Measurements from ENCODE around the gene SLC16A11. TPM values are rescaled to one million over a fixed set of nuclear protein-coding genes. Genes with fewer than 3 reads are reported as not detected.
A peak's percentile ranks its signal among the peaks of the same experiment; 100 is the strongest.

SLC16A11 gene
- total RNA-seq, 1 experiment from 2014 or later, result 0.48 TPM

DNA sequence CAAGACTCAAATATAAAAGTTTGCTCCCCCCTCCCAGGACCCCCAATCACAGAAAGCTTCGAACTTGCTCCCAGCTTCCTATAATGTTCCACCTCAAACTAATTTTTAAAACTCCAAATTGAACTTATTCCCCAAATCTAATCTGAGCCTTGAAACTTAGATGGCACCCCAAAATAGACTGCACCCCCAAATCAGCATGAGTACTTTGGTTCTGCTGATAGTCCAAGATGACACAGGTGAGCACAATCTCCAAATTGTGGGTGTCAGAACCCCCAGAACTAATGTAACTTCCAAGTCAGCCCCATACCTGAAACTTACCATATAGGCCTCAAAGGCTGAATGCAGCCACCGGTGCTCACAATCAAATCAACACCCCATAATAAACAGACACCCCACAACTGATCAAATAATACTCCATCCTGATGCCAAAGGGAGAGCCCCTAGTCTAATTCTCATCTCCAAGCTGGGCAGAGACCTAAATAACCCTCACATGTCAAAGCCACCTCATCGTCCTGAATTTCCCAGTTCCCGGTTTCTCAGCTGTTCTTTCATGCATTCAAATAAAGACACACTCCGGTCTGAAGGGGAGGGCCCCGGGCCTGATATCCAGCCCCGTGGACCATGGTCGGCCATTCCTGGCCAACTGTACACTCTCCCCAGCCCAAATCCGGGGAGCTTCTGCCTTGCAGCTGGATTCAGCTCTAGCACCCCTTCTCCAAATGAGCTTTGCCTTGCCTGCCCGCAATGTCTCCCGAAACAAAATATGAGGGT is 22.8 kb downstream of the SLC16A11 start (continued):
- TF ChIP-seq, protein P1, sequence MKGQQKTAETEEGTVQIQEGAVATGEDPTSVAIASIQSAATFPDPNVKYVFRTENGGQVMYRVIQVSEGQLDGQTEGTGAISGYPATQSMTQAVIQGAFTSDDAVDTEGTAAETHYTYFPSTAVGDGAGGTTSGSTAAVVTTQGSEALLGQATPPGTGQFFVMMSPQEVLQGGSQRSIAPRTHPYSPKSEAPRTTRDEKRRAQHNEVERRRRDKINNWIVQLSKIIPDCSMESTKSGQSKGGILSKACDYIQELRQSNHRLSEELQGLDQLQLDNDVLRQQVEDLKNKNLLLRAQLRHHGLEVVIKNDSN (CRISPR knock-in tag; IDR thresholded peaks at IDR 0.05), result no peak
- TF ChIP-seq MYBL2 (CRISPR knock-in tag; IDR thresholded peaks at IDR 0.05) (no peak), RELA (CRISPR knock-in tag; IDR thresholded peaks at IDR 0.05; ENCODE audit: borderline replicate concordance) (no peak), ZNF396 (CRISPR knock-in tag; IDR thresholded peaks at IDR 0.05; ENCODE audit: borderline replicate concordance) (no peak), NR3C1 (CRISPR knock-in tag; conservative IDR thresholded peaks at IDR 0.05; ENCODE audit: low read depth) (no peak)
- TF ChIP-seq, protein P2, sequence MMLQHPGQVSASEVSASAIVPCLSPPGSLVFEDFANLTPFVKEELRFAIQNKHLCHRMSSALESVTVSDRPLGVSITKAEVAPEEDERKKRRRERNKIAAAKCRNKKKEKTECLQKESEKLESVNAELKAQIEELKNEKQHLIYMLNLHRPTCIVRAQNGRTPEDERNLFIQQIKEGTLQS (CRISPR knock-in tag; conservative IDR thresholded peaks at IDR 0.05), result no peak

DNA sequence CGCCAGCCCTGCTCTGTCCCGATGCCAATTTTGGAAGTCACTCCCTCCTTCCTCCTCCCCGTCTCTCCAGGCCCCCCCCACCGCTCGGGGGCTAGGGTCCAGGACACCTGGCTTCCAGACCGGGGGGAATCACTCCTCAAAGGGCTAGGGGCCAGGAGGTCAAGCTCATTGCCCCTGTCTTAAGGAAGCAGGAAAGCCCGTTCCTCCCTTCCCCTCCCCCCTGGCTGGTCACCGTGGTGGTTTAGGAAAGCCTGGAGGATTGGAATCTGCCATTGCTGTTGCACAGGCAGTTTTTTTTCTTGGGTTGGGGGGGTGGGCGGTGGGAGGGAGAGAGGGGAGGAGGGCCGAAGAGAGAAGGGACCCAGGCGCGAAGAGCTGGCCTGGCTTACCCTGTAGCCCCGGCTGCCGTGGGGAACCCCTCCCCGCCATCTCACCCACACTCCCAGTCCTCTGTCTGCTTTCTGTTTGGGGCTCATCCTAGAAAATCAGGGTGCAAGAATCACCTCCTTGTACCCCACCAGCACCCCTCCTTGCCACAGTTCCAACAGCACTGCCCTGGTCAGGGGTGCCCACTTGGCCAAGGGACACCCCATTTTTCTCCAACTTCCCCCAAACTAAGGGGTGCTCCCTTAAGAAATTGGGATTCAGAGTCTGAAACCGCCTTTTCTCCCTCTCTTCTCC is 23.9 kb downstream of the SLC16A11 start:
- peak overlapping the region; percentile 49 for H3K4me3 Mint-ChIP-seq
- DNase-seq (ENCODE audit: low spot score) (peak; percentile 56), ATAC-seq (no peak)
- ChIA-PET CTCF (interaction anchor here (0.6 to 2.5 kb wide), 10 partner anchors 16 to 1203 kb away, joined by 3 to 7 read pairs (median 4); partner anchors contain the start of genes SLC13A5 and SLC16A13), POLR2A (no interaction called here)
- peaks cover 53% of the 10 kb centered on the region for H3K4me1 Mint-ChIP-seq
- H3K27me3 Mint-ChIP-seq (ENCODE audit: low read depth), result peaks cover 44% of the 10 kb centered on the region
- H3K27ac Mint-ChIP-seq, result 0 out of 2 replicates have a peak overlapping the region, but pooled peaks have one; percentile 57
- TF ChIP-seq, protein P3, sequence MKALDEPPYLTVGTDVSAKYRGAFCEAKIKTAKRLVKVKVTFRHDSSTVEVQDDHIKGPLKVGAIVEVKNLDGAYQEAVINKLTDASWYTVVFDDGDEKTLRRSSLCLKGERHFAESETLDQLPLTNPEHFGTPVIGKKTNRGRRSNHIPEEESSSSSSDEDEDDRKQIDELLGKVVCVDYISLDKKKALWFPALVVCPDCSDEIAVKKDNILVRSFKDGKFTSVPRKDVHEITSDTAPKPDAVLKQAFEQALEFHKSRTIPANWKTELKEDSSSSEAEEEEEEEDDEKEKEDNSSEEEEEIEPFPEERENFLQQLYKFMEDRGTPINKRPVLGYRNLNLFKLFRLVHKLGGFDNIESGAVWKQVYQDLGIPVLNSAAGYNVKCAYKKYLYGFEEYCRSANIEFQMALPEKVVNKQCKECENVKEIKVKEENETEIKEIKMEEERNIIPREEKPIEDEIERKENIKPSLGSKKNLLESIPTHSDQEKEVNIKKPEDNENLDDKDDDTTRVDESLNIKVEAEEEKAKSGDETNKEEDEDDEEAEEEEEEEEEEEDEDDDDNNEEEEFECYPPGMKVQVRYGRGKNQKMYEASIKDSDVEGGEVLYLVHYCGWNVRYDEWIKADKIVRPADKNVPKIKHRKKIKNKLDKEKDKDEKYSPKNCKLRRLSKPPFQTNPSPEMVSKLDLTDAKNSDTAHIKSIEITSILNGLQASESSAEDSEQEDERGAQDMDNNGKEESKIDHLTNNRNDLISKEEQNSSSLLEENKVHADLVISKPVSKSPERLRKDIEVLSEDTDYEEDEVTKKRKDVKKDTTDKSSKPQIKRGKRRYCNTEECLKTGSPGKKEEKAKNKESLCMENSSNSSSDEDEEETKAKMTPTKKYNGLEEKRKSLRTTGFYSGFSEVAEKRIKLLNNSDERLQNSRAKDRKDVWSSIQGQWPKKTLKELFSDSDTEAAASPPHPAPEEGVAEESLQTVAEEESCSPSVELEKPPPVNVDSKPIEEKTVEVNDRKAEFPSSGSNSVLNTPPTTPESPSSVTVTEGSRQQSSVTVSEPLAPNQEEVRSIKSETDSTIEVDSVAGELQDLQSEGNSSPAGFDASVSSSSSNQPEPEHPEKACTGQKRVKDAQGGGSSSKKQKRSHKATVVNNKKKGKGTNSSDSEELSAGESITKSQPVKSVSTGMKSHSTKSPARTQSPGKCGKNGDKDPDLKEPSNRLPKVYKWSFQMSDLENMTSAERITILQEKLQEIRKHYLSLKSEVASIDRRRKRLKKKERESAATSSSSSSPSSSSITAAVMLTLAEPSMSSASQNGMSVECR (CRISPR knock-in tag; IDR thresholded peaks at IDR 0.05; ENCODE audit: borderline replicate concordance), result no peak
- TF ChIP-seq ZNF121 (CRISPR knock-in tag; IDR thresholded peaks at IDR 0.05), result peak; percentile 28; the same call in 1 of the 2 replicates
- peaks cover 13% of the 10 kb centered on the region for H3K36me3 Mint-ChIP-seq
- no peaks in the 10 kb centered on the region for H3K9me3 Mint-ChIP-seq

DNA sequence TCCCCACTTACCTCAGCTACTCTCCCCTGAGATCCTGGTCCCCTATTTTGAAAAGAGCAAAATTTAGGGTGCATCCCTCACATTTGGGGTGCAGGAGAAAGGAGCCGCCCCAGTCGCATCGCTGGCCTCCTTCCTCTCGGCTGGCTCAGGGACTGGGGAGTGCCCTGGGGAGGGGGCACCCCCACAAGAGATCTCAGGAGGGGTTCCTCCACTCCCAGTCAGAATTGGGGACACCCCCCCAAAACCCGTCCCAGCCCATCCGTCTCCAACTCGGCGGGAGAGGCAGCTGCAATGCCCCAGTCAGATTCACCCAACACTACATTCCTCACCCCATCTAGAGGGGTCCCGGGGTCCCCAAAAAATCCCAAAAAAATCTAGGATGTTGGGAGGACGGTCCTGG is 24.5 kb downstream of the SLC16A11 start:
- DNase-seq (ENCODE audit: low spot score) (no peak), ATAC-seq (no peak)
- ChIA-PET CTCF (interaction anchor here (0.6 to 1.6 kb wide), 9 partner anchors 15 to 1203 kb away, joined by 3 to 7 read pairs (median 4); partner anchors contain the start of genes SLC13A5 and SLC16A13), POLR2A (no interaction called here)
- H3K4me1 Mint-ChIP-seq, result peaks cover 55% of the 10 kb centered on the region
- peaks cover 8% of the 10 kb centered on the region for H3K36me3 Mint-ChIP-seq
- 0 out of 2 replicates have a peak overlapping the region, but pooled peaks have one; percentile 45 for H3K27ac Mint-ChIP-seq
- H3K4me3 Mint-ChIP-seq, result no peak overlapping the region; the same call in 1 of the 2 replicates
- peaks cover 42% of the 10 kb centered on the region for H3K27me3 Mint-ChIP-seq (ENCODE audit: low read depth)
- TF ChIP-seq, protein P4, sequence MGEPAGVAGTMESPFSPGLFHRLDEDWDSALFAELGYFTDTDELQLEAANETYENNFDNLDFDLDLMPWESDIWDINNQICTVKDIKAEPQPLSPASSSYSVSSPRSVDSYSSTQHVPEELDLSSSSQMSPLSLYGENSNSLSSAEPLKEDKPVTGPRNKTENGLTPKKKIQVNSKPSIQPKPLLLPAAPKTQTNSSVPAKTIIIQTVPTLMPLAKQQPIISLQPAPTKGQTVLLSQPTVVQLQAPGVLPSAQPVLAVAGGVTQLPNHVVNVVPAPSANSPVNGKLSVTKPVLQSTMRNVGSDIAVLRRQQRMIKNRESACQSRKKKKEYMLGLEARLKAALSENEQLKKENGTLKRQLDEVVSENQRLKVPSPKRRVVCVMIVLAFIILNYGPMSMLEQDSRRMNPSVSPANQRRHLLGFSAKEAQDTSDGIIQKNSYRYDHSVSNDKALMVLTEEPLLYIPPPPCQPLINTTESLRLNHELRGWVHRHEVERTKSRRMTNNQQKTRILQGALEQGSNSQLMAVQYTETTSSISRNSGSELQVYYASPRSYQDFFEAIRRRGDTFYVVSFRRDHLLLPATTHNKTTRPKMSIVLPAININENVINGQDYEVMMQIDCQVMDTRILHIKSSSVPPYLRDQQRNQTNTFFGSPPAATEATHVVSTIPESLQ (CRISPR knock-in tag; IDR thresholded peaks at IDR 0.05), result no peak
- no peak for TF ChIP-seq NR2C2 (CRISPR knock-in tag; IDR thresholded peaks at IDR 0.05)
- no peak for TF ChIP-seq KAT7 (CRISPR knock-in tag; IDR thresholded peaks at IDR 0.05; ENCODE audit: borderline replicate concordance)
- TF ChIP-seq, protein P5, sequence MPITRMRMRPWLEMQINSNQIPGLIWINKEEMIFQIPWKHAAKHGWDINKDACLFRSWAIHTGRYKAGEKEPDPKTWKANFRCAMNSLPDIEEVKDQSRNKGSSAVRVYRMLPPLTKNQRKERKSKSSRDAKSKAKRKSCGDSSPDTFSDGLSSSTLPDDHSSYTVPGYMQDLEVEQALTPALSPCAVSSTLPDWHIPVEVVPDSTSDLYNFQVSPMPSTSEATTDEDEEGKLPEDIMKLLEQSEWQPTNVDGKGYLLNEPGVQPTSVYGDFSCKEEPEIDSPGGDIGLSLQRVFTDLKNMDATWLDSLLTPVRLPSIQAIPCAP (CRISPR knock-in tag; IDR thresholded peaks at IDR 0.05), result no peak
- no peak for TF ChIP-seq SP1 (CRISPR knock-in tag; conservative IDR thresholded peaks at IDR 0.05)
- no peak for TF ChIP-seq ZNF219 (CRISPR knock-in tag; IDR thresholded peaks at IDR 0.05; ENCODE audit: borderline replicate concordance)
- TF ChIP-seq, protein P6, sequence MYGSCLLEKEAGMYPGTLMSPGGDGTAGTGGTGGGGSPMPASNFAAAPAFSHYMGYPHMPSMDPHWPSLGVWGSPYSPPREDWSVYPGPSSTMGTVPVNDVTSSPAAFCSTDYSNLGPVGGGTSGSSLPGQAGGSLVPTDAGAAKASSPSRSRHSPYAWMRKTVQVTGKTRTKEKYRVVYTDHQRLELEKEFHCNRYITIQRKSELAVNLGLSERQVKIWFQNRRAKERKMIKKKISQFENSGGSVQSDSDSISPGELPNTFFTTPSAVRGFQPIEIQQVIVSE (CRISPR knock-in tag; IDR thresholded peaks at IDR 0.05; ENCODE audit: borderline replicate concordance), result no peak
- TF ChIP-seq TEAD4 (CRISPR knock-in tag; IDR thresholded peaks at IDR 0.05), result no peak
- TF ChIP-seq, protein P7, sequence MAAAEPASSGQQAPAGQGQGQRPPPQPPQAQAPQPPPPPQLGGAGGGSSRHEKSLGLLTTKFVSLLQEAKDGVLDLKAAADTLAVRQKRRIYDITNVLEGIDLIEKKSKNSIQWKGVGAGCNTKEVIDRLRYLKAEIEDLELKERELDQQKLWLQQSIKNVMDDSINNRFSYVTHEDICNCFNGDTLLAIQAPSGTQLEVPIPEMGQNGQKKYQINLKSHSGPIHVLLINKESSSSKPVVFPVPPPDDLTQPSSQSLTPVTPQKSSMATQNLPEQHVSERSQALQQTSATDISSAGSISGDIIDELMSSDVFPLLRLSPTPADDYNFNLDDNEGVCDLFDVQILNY (CRISPR knock-in tag; IDR thresholded peaks at IDR 0.05), result no peak
- H3K9me3 Mint-ChIP-seq, result no peaks in the 10 kb centered on the region
